ENCODE measurements around the gene FASTK. TPM values are rescaled to one million over a fixed set of nuclear protein-coding genes. Genes with fewer than 3 reads are reported as not detected.

The FASTK gene
- total RNA-seq, 4 donors from 2014 or later, result 121 to 241 (median 144) TPM

DNA sequence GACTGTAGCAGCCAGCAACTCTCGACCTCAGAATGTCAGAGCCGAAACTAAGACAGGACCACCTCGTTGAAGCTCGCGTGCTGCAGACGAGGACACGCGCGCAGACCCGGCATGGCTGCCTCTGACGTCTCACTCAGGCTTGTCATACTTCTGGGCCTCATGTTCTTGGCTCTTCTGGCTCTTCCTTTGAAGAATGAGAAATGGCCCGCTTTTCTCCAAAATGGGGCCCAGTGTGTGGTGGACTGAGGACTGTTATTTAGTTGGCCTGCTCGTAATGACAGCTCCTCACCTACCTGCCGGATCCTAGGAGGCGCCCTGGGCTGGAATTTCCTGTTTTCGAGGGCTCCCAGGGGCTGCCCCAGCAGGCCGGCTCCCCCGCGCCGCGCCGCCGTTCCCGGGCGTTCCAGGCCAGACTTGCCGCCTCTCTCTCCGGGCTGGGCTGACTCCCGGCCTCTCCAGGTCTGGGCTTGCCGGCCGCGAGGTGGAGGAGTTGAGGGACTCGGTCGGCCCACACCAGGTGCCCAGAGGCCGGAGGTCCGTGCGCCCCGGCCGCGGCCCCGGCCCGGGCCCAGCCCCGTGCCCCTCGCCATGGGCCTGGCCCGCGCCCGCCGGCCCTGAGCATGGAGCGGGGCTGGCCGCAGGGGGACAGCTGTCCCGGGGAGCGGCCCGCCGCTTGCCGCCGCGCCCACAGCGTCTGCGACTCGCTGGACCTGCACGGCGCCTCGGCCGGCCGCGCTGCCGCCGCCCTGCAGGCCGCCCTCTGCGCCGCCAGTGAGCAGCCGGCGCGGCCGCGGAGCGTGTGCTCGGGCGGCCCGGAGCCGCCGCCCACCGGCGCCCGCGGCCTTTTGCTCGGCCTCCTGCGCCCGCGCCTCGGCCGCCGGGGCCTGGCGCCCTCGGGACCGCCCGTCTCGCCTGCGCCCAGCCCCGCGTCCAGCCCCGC, 33.8 kb upstream of the FASTK start:
- Histone ChIP-seq H3K27ac (peak overlapping the region in 2 of 4 donors; percentile 7 to 44), H3K9me3 (no peaks in the 10 kb centered on the region), H3K36me3 (peaks cover 0 to 4% (median under 1%) of the 10 kb centered on the region in 4 donors), H3K27me3 (no peaks in the 10 kb centered on the region), H3K4me3 (peak overlapping the region in 3 of 4 donors; percentile 22 to 33 (median 29)), H3K4me1 (peaks cover 16 to 43% (median 29%) of the 10 kb centered on the region in 4 donors)
- in situ Hi-C loops (cut with MboI; ENCODE audit: low pct_ligation_motif_present in 1 of 4, low pct_unique_long_range_greater_than_20kb in 1 of 4, low sequenced_read_pairs in 3 of 4), result no loop called here
- intact Hi-C loops (cut with DNase I; ENCODE audit: low total_unique reads), result no loop called here
- TF ChIP-seq POLR2AphosphoS5 (IDR thresholded peaks at IDR 0.05), result no peak
- no peak for TF ChIP-seq EP300 (IDR thresholded peaks at IDR 0.05; ENCODE audit: low read depth)
- TF ChIP-seq POLR2A (IDR thresholded peaks at IDR 0.05), result no peak
- TF ChIP-seq, protein P1, sequence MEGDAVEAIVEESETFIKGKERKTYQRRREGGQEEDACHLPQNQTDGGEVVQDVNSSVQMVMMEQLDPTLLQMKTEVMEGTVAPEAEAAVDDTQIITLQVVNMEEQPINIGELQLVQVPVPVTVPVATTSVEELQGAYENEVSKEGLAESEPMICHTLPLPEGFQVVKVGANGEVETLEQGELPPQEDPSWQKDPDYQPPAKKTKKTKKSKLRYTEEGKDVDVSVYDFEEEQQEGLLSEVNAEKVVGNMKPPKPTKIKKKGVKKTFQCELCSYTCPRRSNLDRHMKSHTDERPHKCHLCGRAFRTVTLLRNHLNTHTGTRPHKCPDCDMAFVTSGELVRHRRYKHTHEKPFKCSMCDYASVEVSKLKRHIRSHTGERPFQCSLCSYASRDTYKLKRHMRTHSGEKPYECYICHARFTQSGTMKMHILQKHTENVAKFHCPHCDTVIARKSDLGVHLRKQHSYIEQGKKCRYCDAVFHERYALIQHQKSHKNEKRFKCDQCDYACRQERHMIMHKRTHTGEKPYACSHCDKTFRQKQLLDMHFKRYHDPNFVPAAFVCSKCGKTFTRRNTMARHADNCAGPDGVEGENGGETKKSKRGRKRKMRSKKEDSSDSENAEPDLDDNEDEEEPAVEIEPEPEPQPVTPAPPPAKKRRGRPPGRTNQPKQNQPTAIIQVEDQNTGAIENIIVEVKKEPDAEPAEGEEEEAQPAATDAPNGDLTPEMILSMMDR (IDR thresholded peaks at IDR 0.05), result no peak
- DNase-seq, result peak; percentile 29
- WGBS, 2 donors (ENCODE audit: low coverage in 1 of 2), result 32% methylated on average over 59 of the region's 101 CpGs; no CpG with 5 or more reads in 1 of the 2 donors

DNA sequence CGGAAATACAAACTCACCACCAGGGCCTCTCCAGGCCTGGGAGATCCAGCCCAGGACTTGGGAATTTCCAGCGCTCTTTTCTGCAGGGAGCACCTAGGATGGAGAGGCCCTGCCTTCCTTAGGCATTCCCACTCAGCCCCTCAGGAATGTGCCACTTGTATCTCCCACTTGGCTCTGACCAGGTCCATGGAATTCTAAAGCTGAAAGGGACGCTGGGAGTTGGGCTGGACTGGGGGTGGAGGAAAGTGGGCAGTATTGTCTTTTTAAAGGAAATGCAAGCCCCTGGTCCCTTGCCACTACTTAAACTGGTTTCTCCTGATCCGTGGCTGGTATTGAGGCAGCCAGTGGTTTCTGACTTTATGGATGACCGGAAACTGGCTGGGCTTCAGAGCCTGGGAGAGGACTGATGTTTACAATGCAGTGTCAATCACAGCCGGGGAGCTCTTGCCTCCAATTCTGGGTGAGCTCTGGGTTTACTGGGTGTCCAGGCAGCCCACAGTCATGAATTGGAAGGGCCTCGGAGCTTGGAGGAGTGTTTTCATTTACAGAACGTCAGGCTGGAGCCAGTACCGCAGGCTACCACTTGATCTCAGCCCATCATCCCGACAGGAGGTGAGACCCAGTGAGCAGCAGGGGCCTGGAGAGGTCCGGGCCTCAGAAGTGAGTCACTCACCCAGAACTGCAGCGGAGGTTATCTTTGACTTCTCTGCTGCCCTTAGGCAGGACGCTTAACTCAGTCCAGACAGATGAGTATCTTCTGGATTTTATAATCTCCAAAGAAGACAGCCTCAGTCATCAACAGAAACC, 32.9 kb upstream of the FASTK start:
- H3K27me3 ChIP-seq, result no peaks in the 10 kb centered on the region
- H3K36me3 ChIP-seq, result no peaks in the 10 kb centered on the region
- no peaks in the 10 kb centered on the region for H3K9me3 ChIP-seq
- H3K4me3 ChIP-seq, result no peak overlapping the region
- no peak for DNase-seq
- intact Hi-C loops (cut with DNase I; ENCODE audit: low total_unique reads) (loop anchor here (2.0 kb wide), 1 partner anchor 61 kb away; no protein-coding TSS in a partner anchor), in situ Hi-C loops (cut with MboI; ENCODE audit: low pct_ligation_motif_present in 1 of 4, low pct_unique_long_range_greater_than_20kb in 1 of 4, low sequenced_read_pairs in 3 of 4) (no loop called here)
- WGBS, 2 donors (ENCODE audit: low coverage in 1 of 2), result 77% methylated on average over 13 of the region's 13 CpGs; no CpG with 5 or more reads in 1 of the 2 donors
- peaks cover 17 to 50% (median 31%) of the 10 kb centered on the region in 4 donors for H3K4me1 ChIP-seq
- H3K27ac ChIP-seq, result no peak overlapping the region
- TF ChIP-seq, protein P1 (IDR thresholded peaks at IDR 0.05), result no peak
- TF ChIP-seq POLR2A (IDR thresholded peaks at IDR 0.05) (no peak), POLR2AphosphoS5 (IDR thresholded peaks at IDR 0.05) (no peak), EP300 (IDR thresholded peaks at IDR 0.05; ENCODE audit: low read depth) (no peak)

DNA sequence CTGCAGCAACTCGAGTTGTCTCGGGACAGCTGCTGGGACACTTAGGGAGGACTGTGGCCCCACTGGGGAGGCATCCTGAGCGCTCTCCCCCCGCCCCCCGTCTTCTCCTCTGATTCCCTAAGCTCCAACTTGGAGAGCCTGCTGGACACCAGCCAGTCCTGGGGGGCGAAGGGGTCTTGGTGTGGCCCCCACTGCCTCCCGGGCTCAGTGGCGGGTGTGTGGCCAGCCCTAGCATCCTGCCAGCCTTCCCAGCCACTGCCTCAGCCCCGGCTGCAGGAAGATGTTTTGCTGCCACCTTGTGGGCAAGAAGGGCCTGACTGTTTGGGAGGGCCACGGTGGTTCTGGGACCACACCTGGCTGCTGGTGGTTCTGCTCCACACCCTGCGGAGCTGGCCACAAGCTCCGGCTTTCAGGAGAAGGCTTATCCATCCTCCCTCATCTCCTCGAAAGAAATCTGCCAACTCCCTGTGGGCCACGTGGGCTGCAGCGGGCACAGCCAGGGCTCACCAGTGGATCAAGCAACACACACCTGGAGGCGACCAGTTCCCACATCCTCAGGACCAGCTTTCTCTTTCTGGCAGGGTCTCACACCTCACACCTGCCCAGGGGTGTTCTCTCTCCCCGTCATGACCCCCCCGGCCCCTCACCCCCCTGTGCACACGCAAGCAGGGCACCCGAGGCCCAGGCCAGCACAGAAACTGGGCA, 30.5 kb upstream of the FASTK start:
- Histone ChIP-seq H3K4me3 (no peak overlapping the region), H3K36me3 (no peaks in the 10 kb centered on the region), H3K4me1 (peaks cover 16 to 48% (median 28%) of the 10 kb centered on the region in 4 donors), H3K27ac (no peak overlapping the region), H3K27me3 (no peaks in the 10 kb centered on the region), H3K9me3 (no peaks in the 10 kb centered on the region)
- in situ Hi-C loops (cut with MboI; ENCODE audit: low pct_ligation_motif_present in 1 of 4, low pct_unique_long_range_greater_than_20kb in 1 of 4, low sequenced_read_pairs in 3 of 4) (no loop called here), intact Hi-C loops (cut with DNase I; ENCODE audit: low total_unique reads) (no loop called here)
- peak; percentile 81 for DNase-seq
- 38% methylated on average over 20 of the region's 20 CpGs; no CpG with 5 or more reads in 1 of the 2 donors for WGBS, 2 donors (ENCODE audit: low coverage in 1 of 2)
- TF ChIP-seq, protein P1 (IDR thresholded peaks at IDR 0.05), result peak; percentile 87 to 91 (median 88)
- no peak for TF ChIP-seq EP300 (IDR thresholded peaks at IDR 0.05; ENCODE audit: low read depth)
